GM12864 (cell line): Measurements from ENCODE around the gene ACP1.
A peak's percentile ranks its signal among the peaks of the same experiment; 100 is the strongest.

Experiments used
- DNase-seq: peaks from one replicate; pipeline ENCODE4 v3.0.0-alpha.2; 2011; ENCODE audit warnings: low read depth
- H3K4me3 ChIP-seq: 2 replicates; pipeline ENCODE4 v1.5.1; 2011; ENCODE audit warnings: mild to moderate bottlenecking, low read depth, low read length, control low read depth
- TF ChIP-seq, protein P1 (sequence below): IDR thresholded peaks from 2 replicates; pipeline ENCODE4 v1.5.1; 2011; ENCODE audit warnings: low read depth, mild to moderate bottlenecking, moderate library complexity, low read length, control low read depth, inconsistent platforms; ENCODE audit errors: missing control alignments

ACP1 gene

DNA sequence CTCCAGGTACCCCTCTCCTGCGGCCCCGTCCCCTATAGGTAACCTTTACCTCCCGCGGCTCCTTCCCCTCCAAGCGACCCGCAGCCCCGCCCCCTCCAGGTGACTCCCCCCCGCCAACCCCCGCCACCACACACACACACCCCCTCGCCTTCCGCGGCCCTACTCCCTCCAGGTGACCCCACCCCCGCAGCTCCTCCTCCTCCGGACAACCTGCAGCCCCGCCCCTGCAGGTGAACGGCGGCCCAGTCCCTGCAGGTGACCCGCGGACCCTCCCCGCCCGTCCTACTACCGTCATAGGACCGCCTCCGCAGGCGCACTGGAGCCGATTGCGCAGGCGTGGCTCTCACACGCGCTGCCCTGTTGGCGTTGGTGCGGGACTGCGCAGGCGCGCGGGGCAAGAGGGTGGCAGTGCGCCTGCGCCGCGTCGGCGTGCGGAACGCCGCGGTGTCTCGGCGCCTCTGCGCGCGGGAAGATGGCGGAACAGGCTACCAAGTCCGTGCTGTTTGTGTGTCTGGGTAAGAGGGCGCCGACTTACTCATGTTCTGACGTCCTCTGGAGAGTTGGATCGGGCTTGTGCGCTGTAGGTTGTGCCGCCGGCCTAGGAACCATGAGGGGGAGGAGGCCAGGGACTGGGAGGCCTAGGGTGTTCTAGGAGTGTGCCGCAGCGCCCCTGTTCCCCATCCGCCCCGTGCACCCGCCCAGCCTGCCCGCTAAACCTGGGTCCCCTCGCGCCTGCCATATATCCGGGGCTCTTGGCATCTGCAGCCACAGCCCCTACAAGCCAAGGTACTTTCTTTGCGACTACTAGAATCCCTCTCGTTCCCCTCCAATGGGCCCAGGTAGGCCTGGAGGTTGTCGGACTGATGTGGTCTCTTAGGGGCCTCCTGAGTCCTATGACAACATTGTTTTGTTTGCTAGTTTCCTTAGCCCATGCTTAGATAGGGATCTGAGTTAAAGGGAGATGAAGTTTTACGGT lies at the start of gene ACP1:
TSS of gene ACP1 (plus strand) at position 455 of the 976 bp plus-strand sequence. CDS start at position 473, 18 bp downstream.
- H3K4me3 ChIP-seq, result peak within 1 kb of the TSS; percentile 97
- TF ChIP-seq, protein P1, sequence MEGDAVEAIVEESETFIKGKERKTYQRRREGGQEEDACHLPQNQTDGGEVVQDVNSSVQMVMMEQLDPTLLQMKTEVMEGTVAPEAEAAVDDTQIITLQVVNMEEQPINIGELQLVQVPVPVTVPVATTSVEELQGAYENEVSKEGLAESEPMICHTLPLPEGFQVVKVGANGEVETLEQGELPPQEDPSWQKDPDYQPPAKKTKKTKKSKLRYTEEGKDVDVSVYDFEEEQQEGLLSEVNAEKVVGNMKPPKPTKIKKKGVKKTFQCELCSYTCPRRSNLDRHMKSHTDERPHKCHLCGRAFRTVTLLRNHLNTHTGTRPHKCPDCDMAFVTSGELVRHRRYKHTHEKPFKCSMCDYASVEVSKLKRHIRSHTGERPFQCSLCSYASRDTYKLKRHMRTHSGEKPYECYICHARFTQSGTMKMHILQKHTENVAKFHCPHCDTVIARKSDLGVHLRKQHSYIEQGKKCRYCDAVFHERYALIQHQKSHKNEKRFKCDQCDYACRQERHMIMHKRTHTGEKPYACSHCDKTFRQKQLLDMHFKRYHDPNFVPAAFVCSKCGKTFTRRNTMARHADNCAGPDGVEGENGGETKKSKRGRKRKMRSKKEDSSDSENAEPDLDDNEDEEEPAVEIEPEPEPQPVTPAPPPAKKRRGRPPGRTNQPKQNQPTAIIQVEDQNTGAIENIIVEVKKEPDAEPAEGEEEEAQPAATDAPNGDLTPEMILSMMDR, result no peak
- DNase-seq, result peak; percentile 85

DNA sequence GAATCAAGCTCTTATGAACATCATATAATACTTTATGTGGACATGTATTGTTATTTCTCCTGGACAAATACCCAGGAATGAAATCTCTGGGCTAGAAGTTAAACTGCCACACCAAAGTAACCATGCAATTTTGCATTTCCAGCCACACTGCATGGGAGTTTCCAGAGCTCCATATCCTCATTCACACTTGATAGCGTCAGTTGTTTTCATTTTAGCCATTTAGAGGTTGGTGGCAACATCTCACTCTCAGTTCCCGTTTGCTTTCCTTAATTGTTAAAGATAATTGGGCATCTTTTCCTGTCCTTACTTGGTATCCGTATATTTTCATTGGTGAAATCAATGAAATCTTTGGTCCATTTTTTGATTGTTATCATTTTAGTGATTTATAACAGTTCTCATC lies 48.7 kb upstream of the ACP1 start:
- no peak overlapping the region for H3K4me3 ChIP-seq
- DNase-seq, result no peak
- TF ChIP-seq, protein P1, result no peak

DNA sequence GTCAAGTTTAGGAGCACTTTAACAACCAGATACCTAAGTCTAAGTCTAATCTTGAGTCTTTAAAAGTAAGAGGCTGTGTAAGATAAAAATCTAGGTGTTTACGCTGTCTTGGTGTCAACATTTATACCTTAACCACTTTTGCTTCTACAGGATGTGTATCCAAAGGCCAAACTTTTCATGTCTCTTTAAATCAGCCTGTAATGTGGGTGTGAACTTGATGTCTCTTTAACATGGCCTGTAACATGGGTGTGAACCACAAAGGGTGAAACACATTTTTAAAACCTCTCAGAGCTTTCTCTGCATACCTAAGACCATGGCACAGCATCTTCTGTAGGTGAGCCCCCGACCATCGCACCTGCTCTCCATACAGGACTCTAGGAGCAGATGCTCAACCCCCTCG lies 41.3 kb upstream of the ACP1 start:
- TF ChIP-seq, protein P1, result no peak
- H3K4me3 ChIP-seq, result no peak overlapping the region
- DNase-seq, result no peak

DNA sequence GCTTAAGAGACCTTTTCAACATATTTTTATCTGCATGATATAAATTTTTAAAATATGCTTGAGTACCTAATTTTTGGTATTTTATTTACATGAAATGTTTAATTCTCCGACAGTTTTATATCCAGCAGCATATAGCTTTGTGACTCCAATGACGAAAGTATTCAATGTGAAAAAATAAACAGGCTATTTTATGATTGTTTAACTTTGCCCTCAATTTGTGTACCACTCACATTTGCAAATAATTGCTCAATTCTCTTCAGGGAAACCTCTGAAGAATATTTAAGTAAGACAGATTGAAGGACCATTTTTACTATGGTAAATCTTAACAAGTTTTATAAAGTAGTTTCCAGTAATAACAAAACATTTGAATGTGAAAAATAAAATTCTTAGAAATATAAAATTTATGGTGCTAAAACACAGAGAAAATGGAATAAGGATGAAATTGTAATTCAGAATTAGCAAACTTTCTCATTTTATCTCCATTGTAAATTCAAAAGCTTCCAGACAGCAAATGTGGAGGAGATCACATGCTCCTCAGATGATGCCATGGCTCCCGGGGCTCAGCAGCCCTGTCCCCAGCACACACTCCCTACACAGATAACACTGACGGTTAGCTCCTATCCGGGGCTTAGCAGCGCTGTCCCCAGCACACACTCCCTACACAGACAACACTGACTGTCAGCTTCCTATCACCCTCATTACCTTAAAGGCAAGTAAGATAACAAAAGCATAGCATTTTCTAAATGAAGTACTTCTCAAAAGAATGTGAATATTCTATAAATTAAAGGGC lies 40.6 kb upstream of the ACP1 start:
- no peak for DNase-seq
- H3K4me3 ChIP-seq, result no peak overlapping the region
- TF ChIP-seq, protein P1, result no peak

GRCh38 chr2:228115-228514 lies 36.6 kb upstream of the ACP1 start:
- TF ChIP-seq, protein P1, result no peak
- H3K4me3 ChIP-seq, result no peak overlapping the region
- no peak for DNase-seq

DNA sequence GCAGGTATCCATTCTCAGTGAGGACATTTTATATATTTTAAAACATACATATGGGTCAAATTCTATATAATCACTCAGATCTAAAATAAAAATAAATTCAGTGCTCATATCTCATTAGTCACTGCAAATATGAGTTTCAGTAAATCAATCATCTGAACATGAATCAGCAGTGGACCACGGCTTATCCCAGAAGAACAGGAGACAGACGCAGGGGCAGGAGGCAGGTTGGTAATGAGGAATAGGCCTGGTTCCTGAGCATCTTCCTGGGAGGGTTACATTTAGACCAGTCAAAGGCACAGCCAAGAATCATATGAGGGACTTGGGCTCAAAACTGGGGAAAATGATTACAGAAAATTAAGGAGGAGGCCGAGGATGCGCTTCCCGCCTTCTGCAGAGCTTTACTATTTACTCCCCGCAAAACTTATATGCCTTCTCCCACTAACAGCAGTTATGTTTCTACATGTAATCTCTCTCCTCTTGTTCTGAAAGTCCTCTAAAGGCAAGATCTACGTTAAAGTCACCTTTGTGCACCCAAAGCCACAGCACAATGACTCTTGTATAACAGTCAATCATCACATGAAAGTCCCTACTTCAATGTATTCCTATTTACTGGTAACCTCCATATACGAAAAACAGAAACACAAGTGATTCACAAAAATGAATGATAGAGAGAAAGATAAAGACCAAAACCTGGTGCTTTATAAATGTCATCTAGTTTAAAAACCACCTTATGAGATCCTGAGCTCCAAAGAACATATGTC lies 36.0 kb upstream of the ACP1 start:
- H3K4me3 ChIP-seq, result no peak overlapping the region
- TF ChIP-seq, protein P1, result no peak
- DNase-seq, result no peak
